NB4 (cell line): ENCODE results near the gene ABHD17C.

Source experiments
- DNase-seq: peaks from one replicate; pipeline ENCODE4 v3.0.0; 2010; ENCODE audit warnings: low read depth
- H3K4me3 ChIP-seq: one replicate; pipeline ENCODE4 v1.5.1; 2011; ENCODE audit warnings: mild to moderate bottlenecking, low read depth, low read length, moderate library complexity
- CTCF ChIP-seq: IDR thresholded peaks from one replicate; pipeline ENCODE4 v1.5.1; 2012; ENCODE audit warnings: low read depth, low read length
- MAX ChIP-seq: IDR thresholded peaks from 2 replicates; pipeline ENCODE4 v1.6.1; 2011; ENCODE audit warnings: low read depth, low read length
- MYC ChIP-seq: IDR thresholded peaks from 2 replicates; pipeline ENCODE4 v1.6.1; 2011; ENCODE audit warnings: low read depth, low read length
- POLR2A ChIP-seq: IDR thresholded peaks from 2 replicates; pipeline ENCODE4 v1.6.1; 2011; ENCODE audit warnings: mild to moderate bottlenecking; ENCODE audit not compliant: insufficient read length; ENCODE audit errors: extremely low read depth

The ABHD17C gene

GRCh38 chr15:80732818-80733217, 37.7 kb downstream of the ABHD17C start:
- DNase-seq: no peak
- TF ChIP-seq MAX (no peak), MYC (no peak), POLR2A (no peak), CTCF (no peak)
- H3K4me3 ChIP-seq: no peak overlapping the region

GRCh38 chr15:80733460-80733859, 38.4 kb downstream of the ABHD17C start:
- H3K4me3 ChIP-seq: no peak overlapping the region
- no peak for TF ChIP-seq MAX
- TF ChIP-seq MYC: no peak
- no peak for TF ChIP-seq CTCF
- no peak for TF ChIP-seq POLR2A
- no peak for DNase-seq

- no peak overlapping the region for H3K4me3 ChIP-seq
- DNase-seq: no peak
- no peak for TF ChIP-seq CTCF
- no peak for TF ChIP-seq MYC
- no peak for TF ChIP-seq POLR2A
- TF ChIP-seq MAX: no peak
These were observed 40.2 kb downstream of the ABHD17C start for GRCh38 chr15:80735344-80735743.

GRCh38 chr15:80736560-80736959, 41.5 kb downstream of the ABHD17C start:
- TF ChIP-seq CTCF: no peak
- TF ChIP-seq POLR2A: no peak
- no peak for TF ChIP-seq MAX
- TF ChIP-seq MYC: no peak
- H3K4me3 ChIP-seq: no peak overlapping the region
- no peak for DNase-seq

GRCh38 chr15:80739919-80740318, 44.8 kb downstream of the ABHD17C start:
- H3K4me3 ChIP-seq: no peak overlapping the region
- no peak for DNase-seq
- TF ChIP-seq POLR2A (no peak), MYC (no peak)

GRCh38 chr15:80742081-80742480, 47.0 kb downstream of the ABHD17C start:
- TF ChIP-seq MYC (no peak), POLR2A (no peak), CTCF (no peak), MAX (no peak)
- DNase-seq: no peak
- H3K4me3 ChIP-seq: no peak overlapping the region
